NCI-H526 treated with DMSO at 0.1 percent for 48 hours (cell line): Measurements from ENCODE around the gene NACC1.

Experiments
- DNase-seq: peaks from one replicate; lab custom pipeline; 2025; lab: John Stamatoyannopoulos, UW

Gene NACC1

GRCh38 chr19:13100031-13100588 is 18.0 kb upstream of the NACC1 start:
- no peak for DNase-seq

GRCh38 chr19:13100841-13101589 is 17.0 kb upstream of the NACC1 start:
- no peak for DNase-seq

- no peak for DNase-seq
Observed at GRCh38 chr19:13101590-13102415, 16.3 kb upstream of the NACC1 start.

GRCh38 chr19:13102416-13102665 is 15.7 kb upstream of the NACC1 start:
- DNase-seq = no peak

GRCh38 chr19:13102666-13103580 is 15.1 kb upstream of the NACC1 start, which contains the start of gene LYL1:
TSS of gene LYL1 (minus strand) at chr19:13102858. CDS start at chr19:13101171, 1,687 bp downstream.
- no peak for DNase-seq

GRCh38 chr19:13103581-13104359 is 14.3 kb upstream of the NACC1 start:
- DNase-seq = no peak

GRCh38 chr19:13104360-13104847 is 13.7 kb upstream of the NACC1 start:
- no peak for DNase-seq

- DNase-seq = no peak
Observed at GRCh38 chr19:13104848-13105711, 13.0 kb upstream of the NACC1 start.

- no peak for DNase-seq
Observed at GRCh38 chr19:13109361-13110098, 8.5 kb upstream of the NACC1 start.

GRCh38 chr19:13110099-13110610 is 7.9 kb upstream of the NACC1 start:
- no peak for DNase-seq

- no peak for DNase-seq
Observed at GRCh38 chr19:13112555-13112954, 5.5 kb upstream of the NACC1 start.

- no peak for DNase-seq
Observed at GRCh38 chr19:13115936-13116281, 2.2 kb upstream of the NACC1 start.

GRCh38 chr19:13116282-13117175 is 1.5 kb upstream of the NACC1 start, which contains the start of gene TRMT1:
TSS of gene TRMT1 (minus strand) at chr19:13116740. CDS start at chr19:13116399, 341 bp downstream.
- DNase-seq = peak; percentile 54

GRCh38 chr19:13117176-13117771 is 790 bp upstream of the NACC1 start:
- no peak for DNase-seq

- DNase-seq = no peak
Observed at GRCh38 chr19:13118424-13119193, 545 bp downstream of the NACC1 start.

GRCh38 chr19:13119627-13120026 is 1.6 kb downstream of the NACC1 start:
- DNase-seq = no peak

- DNase-seq = no peak
Observed at GRCh38 chr19:13120031-13120430, 2.0 kb downstream of the NACC1 start.
